PFSK-1 (cell line): ENCODE measurements around the gene RCCD1.

Source experiments
- POLR2AphosphoS5 ChIP-seq: IDR thresholded peaks from 2 replicates; pipeline ENCODE4 v1.6.1; 2012; ENCODE audit warnings: low read depth, mild to moderate bottlenecking, control low read depth, low read length, moderate library complexity
- SIN3A ChIP-seq: IDR thresholded peaks from 2 replicates; pipeline ENCODE4 v1.6.1; 2012; ENCODE audit warnings: mild to moderate bottlenecking, low read length, moderate library complexity, borderline replicate concordance; ENCODE audit not compliant: insufficient read depth

DNA sequence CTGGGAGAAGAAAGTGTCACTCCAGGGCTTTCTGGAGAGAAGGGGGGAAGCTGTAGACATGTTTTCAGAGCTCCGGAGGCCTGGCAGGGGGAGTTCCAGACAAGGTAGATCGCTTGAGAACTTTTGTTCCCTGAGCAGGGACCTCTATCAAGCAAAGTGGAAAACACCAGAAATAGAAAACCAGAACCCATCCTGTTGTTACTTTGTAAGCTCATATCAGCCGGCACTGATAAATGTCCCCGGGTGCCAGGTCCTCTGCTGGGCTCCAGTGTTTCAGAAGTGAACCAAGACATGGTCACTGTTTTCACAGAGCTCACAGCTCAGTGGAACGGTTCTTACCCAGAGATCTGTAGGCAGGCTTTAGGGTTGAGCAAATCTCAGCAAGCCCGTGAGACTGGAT is 35.8 kb upstream of the RCCD1 start:
- TF ChIP-seq SIN3A (no peak), POLR2AphosphoS5 (no peak)
